Body of pancreas (tissue), 4 donors: ENCODE data around the gene RECQL5. TPM values are rescaled to one million over a fixed set of nuclear protein-coding genes. Genes with fewer than 3 reads are reported as not detected.
A peak's percentile ranks its signal among the peaks of the same experiment; 100 is the strongest.

Source experiments
- ATAC-seq: fragments of 150-250 bp; one replicate; pipeline ENCODE4 v1.9.1; 2016
- DNase-seq, 4 donors: peaks; one replicate each; pipeline ENCODE4 v3.0.0-alpha.2; 2019
- H3K27ac ChIP-seq, 4 donors: fragments of 200-600 bp; sonication (generic); 1 replicate in 3 of 4; 2 replicates in 1 of 4; pipeline versions ENCODE4 v1.5.1 to v1.6.1; 2016 to 2019; ENCODE audit warnings: mild to moderate bottlenecking in 1 of 4, mixed read lengths in 1 of 4, moderate library complexity in 1 of 4
- H3K27me3 ChIP-seq, 2 donors: fragments of 200-600 bp; sonication (generic); one replicate each; pipeline ENCODE4 v1.6.0; 2016; ENCODE audit warnings: mild to moderate bottlenecking in 1 of 2
- H3K36me3 ChIP-seq, 2 donors: fragments of 200-600 bp; sonication (generic); replicated peaks in 1 of 2; 2 replicates each; pipeline ENCODE4 v1.5.1; 2016; ENCODE audit warnings: low read depth in 2 of 2; ENCODE audit not compliant: insufficient read depth in 1 of 2
- H3K4me1 ChIP-seq: fragments of 200-600 bp; sonication (generic); one replicate; pipeline ENCODE4 v1.6.0; 2016
- H3K4me3 ChIP-seq, 2 donors: fragments of 200-600 bp; sonication (generic); 1 replicate in 1 of 2; 2 replicates in 1 of 2; pipeline ENCODE4 v1.5.1; 2016 to 2019
- H3K9me3 ChIP-seq, 3 donors: fragments of 200-600 bp; sonication (generic); 1 replicate in 2 of 3; 2 replicates in 1 of 3; pipeline ENCODE4 v1.5.1; 2016
- POLR2A ChIP-seq, 3 donors: fragments of 450-650 bp; IDR thresholded peaks; one replicate each; pipeline ENCODE4 v1.6.1; 2016; ENCODE audit warnings: antibody characterized with exemption in 3 of 3, mild to moderate bottlenecking in 2 of 3
- WGBS, 2 donors: methylation state at CpG; one replicate each; pipeline ENCODE4 v1.1.5; 2017; 5-methylcytosine and 5-hydroxymethylcytosine counted together
- intact Hi-C: fragments of 100-400 bp; cut with DNase I; formaldehyde crosslinking; loops from one replicate; pipeline ENCODE4 v1.15.1; 2023
- total RNA-seq, 2 donors: library from RNA; depleted of rRNA; stranded (reverse); fragments of >200 nt; gene quantifications; one replicate each; pipeline ENCODE4 v1.1.0, GENCODE V29; 2016
- TF ChIP-seq, protein P1 (sequence below), 7 experiments: fragments of 450-650 bp in 4 of 7; fragments of 200-600 bp in 3 of 7; sonication (generic) in 3 of 7; IDR thresholded peaks; one replicate each; pipeline ENCODE4 v1.5.1; 2016 to 2019; ENCODE audit warnings: antibody characterized with exemption in 7 of 7

RECQL5 gene
- total RNA-seq, 2 donors from 2014 or later, result 8.6 to 38.6 TPM

DNA sequence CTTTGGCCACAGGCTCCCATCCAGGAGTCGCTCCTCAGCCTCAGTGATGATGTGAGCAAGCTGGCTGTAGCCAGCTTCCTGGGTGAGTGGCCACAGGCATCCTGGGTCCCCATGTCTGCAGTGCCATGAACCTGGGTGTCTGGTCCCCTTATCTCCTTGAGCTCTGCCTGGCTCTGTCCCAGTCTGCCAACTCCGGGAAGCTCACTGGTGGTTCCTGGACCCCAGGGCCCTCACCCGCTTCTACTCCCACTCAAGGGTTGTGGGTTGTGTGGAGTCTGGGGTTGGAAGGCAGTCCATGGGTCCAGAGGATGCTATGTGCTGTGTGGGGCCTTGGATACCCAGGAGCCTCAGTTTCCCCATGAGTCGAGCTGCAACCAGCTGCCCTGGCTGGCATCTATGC, 45.5 kb downstream of the RECQL5 start:
- Histone ChIP-seq H3K27ac (no peak overlapping the region), H3K36me3 (no peaks in the 10 kb centered on the region), H3K4me1 (no peaks in the 10 kb centered on the region), H3K4me3 (no peak overlapping the region), H3K9me3 (no peaks in the 10 kb centered on the region), H3K27me3 (no peaks in the 10 kb centered on the region)
- intact Hi-C loops, result no loop called here
- 80% methylated on average over 2 to 4 of the region's 4 CpGs for WGBS, 2 donors
- no peak for DNase-seq
- ATAC-seq, result no peak
- no peak for TF ChIP-seq POLR2A (IDR thresholded peaks at IDR 0.05)
- TF ChIP-seq, protein P1, sequence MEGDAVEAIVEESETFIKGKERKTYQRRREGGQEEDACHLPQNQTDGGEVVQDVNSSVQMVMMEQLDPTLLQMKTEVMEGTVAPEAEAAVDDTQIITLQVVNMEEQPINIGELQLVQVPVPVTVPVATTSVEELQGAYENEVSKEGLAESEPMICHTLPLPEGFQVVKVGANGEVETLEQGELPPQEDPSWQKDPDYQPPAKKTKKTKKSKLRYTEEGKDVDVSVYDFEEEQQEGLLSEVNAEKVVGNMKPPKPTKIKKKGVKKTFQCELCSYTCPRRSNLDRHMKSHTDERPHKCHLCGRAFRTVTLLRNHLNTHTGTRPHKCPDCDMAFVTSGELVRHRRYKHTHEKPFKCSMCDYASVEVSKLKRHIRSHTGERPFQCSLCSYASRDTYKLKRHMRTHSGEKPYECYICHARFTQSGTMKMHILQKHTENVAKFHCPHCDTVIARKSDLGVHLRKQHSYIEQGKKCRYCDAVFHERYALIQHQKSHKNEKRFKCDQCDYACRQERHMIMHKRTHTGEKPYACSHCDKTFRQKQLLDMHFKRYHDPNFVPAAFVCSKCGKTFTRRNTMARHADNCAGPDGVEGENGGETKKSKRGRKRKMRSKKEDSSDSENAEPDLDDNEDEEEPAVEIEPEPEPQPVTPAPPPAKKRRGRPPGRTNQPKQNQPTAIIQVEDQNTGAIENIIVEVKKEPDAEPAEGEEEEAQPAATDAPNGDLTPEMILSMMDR (IDR thresholded peaks at IDR 0.05), result no peak

DNA sequence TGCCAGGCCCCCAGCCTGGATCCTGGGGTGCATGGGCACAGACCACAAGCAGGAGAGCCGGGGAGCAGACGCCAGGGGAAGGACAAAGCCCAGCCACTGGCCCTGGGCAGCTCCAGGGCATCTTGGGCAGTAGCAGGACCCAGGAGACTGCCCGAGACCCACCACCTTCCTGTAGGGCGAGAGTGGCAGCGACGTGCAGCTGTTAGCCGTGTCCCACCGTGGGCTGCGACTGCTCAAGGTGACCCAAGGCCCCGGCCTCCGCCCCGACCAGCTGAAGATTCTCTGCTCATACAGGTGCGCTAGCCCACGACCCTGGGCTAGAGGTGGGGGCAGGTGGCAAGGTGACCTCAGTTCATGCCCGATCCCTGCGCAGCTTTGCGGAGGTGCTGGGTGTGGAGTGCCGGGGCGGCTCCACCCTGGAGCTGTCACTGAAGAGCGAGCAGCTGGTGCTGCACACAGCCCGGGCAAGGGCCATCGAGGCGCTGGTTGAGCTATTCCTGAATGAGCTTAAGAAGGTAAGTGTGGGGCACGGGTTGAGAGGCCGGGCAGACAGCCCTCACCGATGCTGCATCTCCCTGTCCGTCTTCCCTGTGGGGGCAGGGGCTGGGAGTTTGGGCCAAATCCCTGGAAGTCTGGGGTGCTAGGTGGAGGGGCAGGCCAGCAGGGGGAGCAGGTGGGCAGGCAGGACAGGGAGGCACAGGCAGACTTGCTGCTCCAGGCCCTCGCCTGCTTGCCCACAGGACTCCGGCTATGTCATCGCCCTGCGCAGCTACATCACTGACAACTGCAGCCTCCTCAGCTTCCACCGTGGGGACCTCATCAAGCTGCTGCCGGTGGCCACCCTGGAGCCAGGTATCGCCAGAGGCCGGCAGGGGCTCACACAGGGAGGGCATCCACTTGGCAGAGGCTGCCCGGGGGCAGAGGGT, 47.2 kb downstream of the RECQL5 start:
- TF ChIP-seq, protein P1 (IDR thresholded peaks at IDR 0.05), result peak in 5 of 7 experiments; percentile 13 to 35 (median 32)
- no peak for TF ChIP-seq POLR2A (IDR thresholded peaks at IDR 0.05)
- H3K4me3 ChIP-seq, result no peak overlapping the region
- WGBS, 2 donors, result 49 to 59% methylated on average over 16 to 36 of the region's 36 CpGs
- intact Hi-C loops, result no loop called here
- H3K4me1 ChIP-seq, result no peaks in the 10 kb centered on the region
- H3K27me3 ChIP-seq, result no peaks in the 10 kb centered on the region
- no peaks in the 10 kb centered on the region for H3K9me3 ChIP-seq
- H3K36me3 ChIP-seq, result no peaks in the 10 kb centered on the region
- no peak overlapping the region for H3K27ac ChIP-seq
- ATAC-seq (peak; percentile 43), DNase-seq (peak; percentile 16 to 45 (median 36))

DNA sequence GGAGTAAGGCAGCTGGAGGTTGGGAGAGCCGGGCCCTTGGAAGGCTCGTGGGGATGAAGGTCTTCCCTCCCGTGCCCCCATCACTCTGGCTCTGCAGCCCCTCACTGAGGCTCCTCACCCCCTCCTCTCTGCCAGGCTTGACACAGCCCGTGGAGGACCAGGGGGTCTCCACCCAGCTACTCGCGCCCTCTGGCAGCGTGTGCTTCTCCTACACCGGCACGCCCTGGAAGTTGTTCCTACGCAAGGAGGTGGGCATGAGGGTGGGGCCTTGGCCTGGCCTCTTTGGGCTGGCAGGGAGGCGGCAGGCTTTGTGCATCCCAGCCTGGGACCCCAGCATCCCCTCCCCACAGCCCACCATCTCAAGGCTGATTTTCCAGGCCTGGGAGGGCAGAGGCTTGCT, 49.3 kb downstream of the RECQL5 start:
- TF ChIP-seq, protein P1 (IDR thresholded peaks at IDR 0.05), result no peak
- no peak for TF ChIP-seq POLR2A (IDR thresholded peaks at IDR 0.05)
- ATAC-seq (no peak), DNase-seq (no peak)
- no peak overlapping the region for H3K27ac ChIP-seq
- no peak overlapping the region for H3K4me3 ChIP-seq
- no peaks in the 10 kb centered on the region for H3K27me3 ChIP-seq
- H3K9me3 ChIP-seq, result no peaks in the 10 kb centered on the region
- no peaks in the 10 kb centered on the region for H3K4me1 ChIP-seq
- 71 to 85% methylated on average over 8 to 11 of the region's 11 CpGs for WGBS, 2 donors
- H3K36me3 ChIP-seq, result no peaks in the 10 kb centered on the region
- intact Hi-C loops, result no loop called here

DNA sequence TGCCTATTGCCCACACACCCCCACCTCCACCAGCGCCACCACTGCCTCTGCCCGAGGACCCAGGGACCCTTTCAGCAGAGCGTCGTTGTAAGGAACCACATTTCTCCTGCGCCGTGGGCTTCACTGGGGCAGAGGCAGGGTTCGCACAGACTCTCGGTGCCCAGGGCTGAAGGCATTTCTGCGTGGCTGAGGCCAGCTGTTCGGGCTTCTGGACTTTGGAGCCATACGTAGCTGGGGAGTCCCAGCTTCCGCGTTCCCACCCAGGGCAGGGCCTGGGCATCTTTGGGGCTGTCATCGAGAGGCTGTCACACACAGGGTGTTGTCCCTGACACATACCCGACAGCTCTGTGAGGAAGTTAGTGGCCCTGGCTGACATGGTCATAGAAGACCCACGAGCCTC, 49.7 kb downstream of the RECQL5 start:
- DNase-seq (no peak), ATAC-seq (no peak)
- Histone ChIP-seq H3K27me3 (no peaks in the 10 kb centered on the region), H3K9me3 (no peaks in the 10 kb centered on the region), H3K4me1 (no peaks in the 10 kb centered on the region), H3K4me3 (no peak overlapping the region), H3K36me3 (no peaks in the 10 kb centered on the region), H3K27ac (no peak overlapping the region)
- 53 to 90% methylated on average over 3 to 14 of the region's 16 CpGs for WGBS, 2 donors
- intact Hi-C loops, result no loop called here
- no peak for TF ChIP-seq POLR2A (IDR thresholded peaks at IDR 0.05)
- TF ChIP-seq, protein P1 (IDR thresholded peaks at IDR 0.05), result no peak
